ENCODE data around the gene DLL3. TPM values are rescaled to one million over a fixed set of nuclear protein-coding genes. Genes with fewer than 3 reads are reported as not detected.

Gene DLL3
- polyA plus RNA-seq, 4 donors = 0.15 to 0.40 TPM; not detected in 2

DNA sequence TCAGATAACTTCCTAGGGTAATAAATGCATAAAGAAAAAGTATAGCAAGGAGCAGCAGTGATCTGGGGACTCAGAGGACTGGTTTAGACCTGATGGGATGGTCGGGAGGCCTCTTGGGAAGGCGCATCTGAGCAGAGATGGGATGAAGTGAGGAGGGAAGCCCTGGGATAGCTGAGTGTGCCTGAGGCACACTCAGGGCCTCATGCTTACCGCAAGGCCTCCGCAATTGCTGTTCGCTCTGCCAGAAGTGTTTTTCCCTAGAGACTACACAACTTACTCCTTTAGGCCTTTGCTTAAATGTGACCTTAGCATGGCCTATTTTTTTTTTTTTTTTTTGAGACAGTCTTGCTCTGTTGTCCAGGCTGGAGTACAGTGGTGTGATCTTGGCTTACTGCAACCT is 4.1 kb upstream of the DLL3 start:
- WGBS, 3 donors = 80 to 88% (median 82%) methylated on average over 5 of the region's 5 CpGs
- peaks cover 0 to 8% (median 0%) of the 10 kb centered on the region in 3 donors for H3K4me1 ChIP-seq (ENCODE audit: control insufficient read depth in 3 of 3, insufficient read depth in 2 of 3, low read depth in 1 of 3, low read length in 2 of 3)
- H3K27me3 ChIP-seq (ENCODE audit: control insufficient read depth in 3 of 3, insufficient read depth in 3 of 3, low read length in 3 of 3) = peaks cover 3 to 32% (median 13%) of the 10 kb centered on the region in 3 donors
- DNase-seq = no peak
- H3K27ac ChIP-seq (ENCODE audit: low read depth in 1 of 3, low read length in 2 of 3) = no peak overlapping the region
- no peak for FAIRE-seq
- peaks cover 2 to 21% (median 3%) of the 10 kb centered on the region in 3 donors for H3K36me3 ChIP-seq (ENCODE audit: control insufficient read depth in 3 of 3, insufficient read depth in 2 of 3, low read depth in 1 of 3, low read length in 3 of 3)
- H3K9me3 ChIP-seq (ENCODE audit: control insufficient read depth in 2 of 2, insufficient read depth in 1 of 2, low read depth in 1 of 2, low read length in 1 of 2) = no peaks in the 10 kb centered on the region
- H3K4me3 ChIP-seq (ENCODE audit: low read depth in 1 of 3, low read length in 3 of 3) = no peak overlapping the region

DNA sequence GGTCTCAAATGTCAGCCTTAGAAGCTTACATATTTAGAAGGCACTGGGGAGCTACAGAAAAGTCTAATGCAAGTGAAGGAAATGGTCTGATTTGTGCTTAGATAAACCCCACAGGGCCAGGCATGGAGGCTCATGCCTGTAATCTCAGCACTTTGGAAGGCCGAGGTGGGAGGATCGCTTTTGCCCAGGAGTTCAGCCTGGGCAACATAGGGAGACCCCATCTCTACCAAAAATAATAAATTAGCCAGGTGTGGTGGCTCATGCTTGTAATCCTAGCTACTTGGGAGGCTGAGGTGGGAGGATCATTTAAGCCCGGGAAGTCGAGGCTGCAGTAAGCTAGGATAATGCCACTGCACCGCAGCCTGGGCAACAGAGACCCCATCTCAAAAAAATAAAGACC is 2.7 kb upstream of the DLL3 start:
- WGBS, 3 donors = 83 to 88% (median 87%) methylated on average over 5 of the region's 5 CpGs
- Histone ChIP-seq H3K27me3 (ENCODE audit: control insufficient read depth in 3 of 3, insufficient read depth in 3 of 3, low read length in 3 of 3) (peaks cover 3 to 45% (median 17%) of the 10 kb centered on the region in 3 donors), H3K4me3 (ENCODE audit: low read depth in 1 of 3, low read length in 3 of 3) (no peak overlapping the region), H3K36me3 (ENCODE audit: control insufficient read depth in 3 of 3, insufficient read depth in 2 of 3, low read depth in 1 of 3, low read length in 3 of 3) (peaks cover 0 to 9% (median under 1%) of the 10 kb centered on the region in 3 donors), H3K4me1 (ENCODE audit: control insufficient read depth in 3 of 3, insufficient read depth in 2 of 3, low read depth in 1 of 3, low read length in 2 of 3) (peaks cover 0 to 8% (median 0%) of the 10 kb centered on the region in 3 donors), H3K9me3 (ENCODE audit: control insufficient read depth in 2 of 2, insufficient read depth in 1 of 2, low read depth in 1 of 2, low read length in 1 of 2) (no peaks in the 10 kb centered on the region), H3K27ac (ENCODE audit: low read depth in 1 of 3, low read length in 2 of 3) (no peak overlapping the region)
- DNase-seq (no peak), FAIRE-seq (no peak)

GRCh38 chr19:39497701-39497995 is 1.1 kb upstream of the DLL3 start:
- Histone ChIP-seq H3K27me3 (ENCODE audit: control insufficient read depth in 3 of 3, insufficient read depth in 3 of 3, low read length in 3 of 3) (peaks cover 3 to 56% (median 17%) of the 10 kb centered on the region in 3 donors), H3K27ac (ENCODE audit: low read depth in 1 of 3, low read length in 2 of 3) (no peak overlapping the region), H3K9me3 (ENCODE audit: control insufficient read depth in 2 of 2, insufficient read depth in 1 of 2, low read depth in 1 of 2, low read length in 1 of 2) (peaks cover 0 to 4% of the 10 kb centered on the region in 2 donors), H3K4me3 (ENCODE audit: low read depth in 1 of 3, low read length in 3 of 3) (no peak overlapping the region), H3K4me1 (ENCODE audit: control insufficient read depth in 3 of 3, insufficient read depth in 2 of 3, low read depth in 1 of 3, low read length in 2 of 3) (peaks cover 0 to 8% (median 0%) of the 10 kb centered on the region in 3 donors), H3K36me3 (ENCODE audit: control insufficient read depth in 3 of 3, insufficient read depth in 2 of 3, low read depth in 1 of 3, low read length in 3 of 3) (no peaks in the 10 kb centered on the region)
- no peak for DNase-seq
- 0 to 3% (median 0%) methylated on average over 6 to 7 of the region's 7 CpGs for WGBS, 3 donors
- no peak for FAIRE-seq

DNA sequence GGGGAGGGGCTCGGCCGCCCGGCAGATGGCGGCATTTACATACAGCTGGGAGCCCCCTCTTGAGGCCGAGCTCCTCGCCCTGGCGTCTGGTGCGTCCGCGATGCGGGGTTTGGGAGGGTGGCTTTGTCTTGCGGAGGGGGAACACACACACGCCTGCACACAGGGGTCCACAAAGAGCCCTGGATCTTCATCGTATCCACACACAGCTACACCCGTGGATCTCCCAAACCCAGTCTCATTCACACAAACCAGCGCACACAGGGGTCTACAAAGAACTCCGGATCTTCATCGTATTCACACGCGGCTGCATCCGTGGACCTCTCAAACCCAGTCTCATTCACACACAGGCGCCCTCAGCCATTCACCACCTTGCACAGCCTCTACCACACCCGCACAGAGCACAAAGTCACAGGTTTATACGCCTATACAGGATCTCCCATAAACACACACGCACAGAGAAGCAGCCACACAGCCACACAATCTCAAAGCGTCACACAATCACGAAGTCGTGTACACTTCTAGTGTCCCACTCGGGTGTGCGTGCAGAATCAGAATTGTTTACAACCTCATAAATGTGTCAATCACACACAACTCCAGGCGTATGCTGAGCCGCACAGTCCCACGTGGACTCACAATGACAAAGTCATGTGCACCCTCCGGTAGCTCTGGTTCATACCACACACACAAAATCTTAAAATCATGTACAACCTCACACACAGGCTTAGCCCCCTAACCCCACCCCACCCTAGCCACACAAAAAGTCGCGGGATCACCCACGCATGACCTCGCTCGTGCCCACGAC is 550 bp upstream of the DLL3 start:
- Histone ChIP-seq H3K4me3 (ENCODE audit: low read depth in 1 of 3, low read length in 3 of 3) (no peak overlapping the region), H3K27me3 (ENCODE audit: control insufficient read depth in 3 of 3, insufficient read depth in 3 of 3, low read length in 3 of 3) (peaks cover 3 to 60% (median 18%) of the 10 kb centered on the region in 3 donors), H3K9me3 (ENCODE audit: control insufficient read depth in 2 of 2, insufficient read depth in 1 of 2, low read depth in 1 of 2, low read length in 1 of 2) (peaks cover 0 to 4% of the 10 kb centered on the region in 2 donors), H3K4me1 (ENCODE audit: control insufficient read depth in 3 of 3, insufficient read depth in 2 of 3, low read depth in 1 of 3, low read length in 2 of 3) (peaks cover 0 to 8% (median 0%) of the 10 kb centered on the region in 3 donors), H3K27ac (ENCODE audit: low read depth in 1 of 3, low read length in 2 of 3) (no peak overlapping the region), H3K36me3 (ENCODE audit: control insufficient read depth in 3 of 3, insufficient read depth in 2 of 3, low read depth in 1 of 3, low read length in 3 of 3) (no peaks in the 10 kb centered on the region)
- peak; percentile 18 to 59 for DNase-seq
- 1 to 2% (median 1%) methylated on average over 40 of the region's 40 CpGs for WGBS, 3 donors
- FAIRE-seq = no peak

DNA sequence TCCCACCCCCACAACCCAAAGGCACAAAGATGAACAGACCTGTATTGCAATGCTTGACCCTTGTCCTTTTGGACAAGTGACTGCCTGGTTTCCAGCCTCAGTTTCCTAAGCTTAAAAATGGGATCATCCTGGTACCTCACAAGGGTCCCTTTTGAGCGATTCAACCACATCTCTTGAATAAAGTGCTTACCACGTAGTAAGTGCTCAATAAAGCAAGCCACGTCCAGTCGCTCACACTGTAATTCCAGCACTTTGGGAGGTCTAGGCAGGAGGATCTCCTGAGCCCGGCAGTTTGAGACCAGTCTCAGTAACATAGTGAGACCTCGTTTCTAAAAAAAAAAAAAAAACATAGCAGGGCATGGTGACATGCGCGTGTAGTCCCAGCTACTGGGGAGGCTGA is 1.2 kb downstream of the DLL3 start:
- no peak for FAIRE-seq

GRCh38 chr19:39500543-39500942 is 1.8 kb downstream of the DLL3 start:
- H3K27me3 ChIP-seq (ENCODE audit: control insufficient read depth in 3 of 3, insufficient read depth in 3 of 3, low read length in 3 of 3) = peaks cover 3 to 80% (median 21%) of the 10 kb centered on the region in 3 donors
- no peak overlapping the region for H3K27ac ChIP-seq (ENCODE audit: low read depth in 1 of 3, low read length in 2 of 3)
- H3K36me3 ChIP-seq (ENCODE audit: control insufficient read depth in 3 of 3, insufficient read depth in 2 of 3, low read depth in 1 of 3, low read length in 3 of 3) = no peaks in the 10 kb centered on the region
- no peak overlapping the region for H3K4me3 ChIP-seq (ENCODE audit: low read depth in 1 of 3, low read length in 3 of 3)
- peaks cover 0 to 8% (median 0%) of the 10 kb centered on the region in 3 donors for H3K4me1 ChIP-seq (ENCODE audit: control insufficient read depth in 3 of 3, insufficient read depth in 2 of 3, low read depth in 1 of 3, low read length in 2 of 3)
- FAIRE-seq = no peak
- no peak for DNase-seq
- WGBS, 3 donors = 34 to 49% (median 35%) methylated on average over 4 of the region's 4 CpGs
- peaks cover 0 to 4% of the 10 kb centered on the region in 2 donors for H3K9me3 ChIP-seq (ENCODE audit: control insufficient read depth in 2 of 2, insufficient read depth in 1 of 2, low read depth in 1 of 2, low read length in 1 of 2)

More for the DNA sequence above, 1.2 kb downstream of the DLL3 start:
- Histone ChIP-seq H3K9me3 (ENCODE audit: control insufficient read depth in 2 of 2, insufficient read depth in 1 of 2, low read depth in 1 of 2, low read length in 1 of 2) (peaks cover 0 to 4% of the 10 kb centered on the region in 2 donors), H3K4me3 (ENCODE audit: low read depth in 1 of 3, low read length in 3 of 3) (no peak overlapping the region), H3K36me3 (ENCODE audit: control insufficient read depth in 3 of 3, insufficient read depth in 2 of 3, low read depth in 1 of 3, low read length in 3 of 3) (no peaks in the 10 kb centered on the region), H3K27me3 (ENCODE audit: control insufficient read depth in 3 of 3, insufficient read depth in 3 of 3, low read length in 3 of 3) (peaks cover 3 to 76% (median 19%) of the 10 kb centered on the region in 3 donors), H3K27ac (ENCODE audit: low read depth in 1 of 3, low read length in 2 of 3) (no peak overlapping the region), H3K4me1 (ENCODE audit: control insufficient read depth in 3 of 3, insufficient read depth in 2 of 3, low read depth in 1 of 3, low read length in 2 of 3) (peaks cover 0 to 8% (median 0%) of the 10 kb centered on the region in 3 donors)
- no peak for DNase-seq
- 80 to 83% (median 81%) methylated on average over 8 of the region's 8 CpGs for WGBS, 3 donors

GRCh38 chr19:39501340-39501739 is 2.6 kb downstream of the DLL3 start:
- H3K9me3 ChIP-seq (ENCODE audit: control insufficient read depth in 2 of 2, insufficient read depth in 1 of 2, low read depth in 1 of 2, low read length in 1 of 2) = peaks cover 0 to 4% of the 10 kb centered on the region in 2 donors
- FAIRE-seq = no peak
- 73 to 74% (median 73%) methylated on average over 5 of the region's 5 CpGs for WGBS, 3 donors
- peaks cover 3 to 82% (median 24%) of the 10 kb centered on the region in 3 donors for H3K27me3 ChIP-seq (ENCODE audit: control insufficient read depth in 3 of 3, insufficient read depth in 3 of 3, low read length in 3 of 3)
- H3K36me3 ChIP-seq (ENCODE audit: control insufficient read depth in 3 of 3, insufficient read depth in 2 of 3, low read depth in 1 of 3, low read length in 3 of 3) = no peaks in the 10 kb centered on the region
- no peak overlapping the region for H3K4me3 ChIP-seq (ENCODE audit: low read depth in 1 of 3, low read length in 3 of 3)
- H3K4me1 ChIP-seq (ENCODE audit: control insufficient read depth in 3 of 3, insufficient read depth in 2 of 3, low read depth in 1 of 3, low read length in 2 of 3) = peaks cover 0 to 8% (median 0%) of the 10 kb centered on the region in 3 donors
- no peak overlapping the region for H3K27ac ChIP-seq (ENCODE audit: low read depth in 1 of 3, low read length in 2 of 3)
- DNase-seq = no peak

GRCh38 chr19:39502640-39503417 is 4.1 kb downstream of the DLL3 start:
- WGBS, 3 donors = 12 to 29% (median 18%) methylated on average over 29 to 69 of the region's 69 CpGs
- no peak overlapping the region for H3K27ac ChIP-seq (ENCODE audit: low read depth in 1 of 3, low read length in 2 of 3)
- no peaks in the 10 kb centered on the region for H3K36me3 ChIP-seq (ENCODE audit: control insufficient read depth in 3 of 3, insufficient read depth in 2 of 3, low read depth in 1 of 3, low read length in 3 of 3)
- no peak for FAIRE-seq
- H3K9me3 ChIP-seq (ENCODE audit: control insufficient read depth in 2 of 2, insufficient read depth in 1 of 2, low read depth in 1 of 2, low read length in 1 of 2) = peaks cover 0 to 4% of the 10 kb centered on the region in 2 donors
- no peak overlapping the region for H3K4me3 ChIP-seq (ENCODE audit: low read depth in 1 of 3, low read length in 3 of 3)
- DNase-seq = peak; percentile 55 to 74
- H3K27me3 ChIP-seq (ENCODE audit: control insufficient read depth in 3 of 3, insufficient read depth in 3 of 3, low read length in 3 of 3) = peaks cover 14 to 83% (median 33%) of the 10 kb centered on the region in 3 donors
- peaks cover 0 to 10% (median 0%) of the 10 kb centered on the region in 3 donors for H3K4me1 ChIP-seq (ENCODE audit: control insufficient read depth in 3 of 3, insufficient read depth in 2 of 3, low read depth in 1 of 3, low read length in 2 of 3)
